GM23248 (cell line): ENCODE measurements around the gene HMG20B. TPM values are rescaled to one million over a fixed set of nuclear protein-coding genes. Genes with fewer than 3 reads are reported as not detected.
A peak's percentile ranks its signal among the peaks of the same experiment; 100 is the strongest.

ENCODE experiments used
- DNase-seq: peaks from one replicate; pipeline ENCODE4 v3.0.0-alpha.2; 2015
- H2AFZ ChIP-seq: fragments of 200-600 bp; sonication (generic); 2 replicates; pipeline ENCODE4 v1.6.1; 2016; ENCODE audit warnings: antibody characterized with exemption
- H3F3A ChIP-seq: fragments of 200-600 bp; sonication (generic); 2 replicates; pipeline ENCODE4 v1.6.1; 2016; ENCODE audit warnings: mild to moderate bottlenecking, antibody characterized with exemption, mixed run types; ENCODE audit not compliant: insufficient read depth
- H3K27ac ChIP-seq: fragments of 200-600 bp; sonication (generic); 2 replicates; pipeline ENCODE4 v1.5.1; 2016; ENCODE audit warnings: mild to moderate bottlenecking
- H3K27me3 ChIP-seq: fragments of 200-600 bp; sonication (generic); replicated peaks from 2 replicates; pipeline ENCODE4 v1.6.1; 2016; ENCODE audit warnings: mild to moderate bottlenecking; ENCODE audit not compliant: insufficient read depth
- H3K36me3 ChIP-seq: fragments of 200-600 bp; sonication (generic); 2 replicates; pipeline ENCODE4 v1.6.1; 2016; ENCODE audit warnings: low read depth, mild to moderate bottlenecking
- H3K4me1 ChIP-seq: fragments of 200-600 bp; sonication (generic); 2 replicates; pipeline ENCODE4 v1.6.1; 2016; ENCODE audit warnings: mild to moderate bottlenecking; ENCODE audit not compliant: insufficient read depth
- H3K4me2 ChIP-seq: fragments of 200-600 bp; sonication (generic); one replicate; pipeline ENCODE4 v1.6.1; 2016; ENCODE audit warnings: mild to moderate bottlenecking; ENCODE audit not compliant: unreplicated experiment
- H3K4me3 ChIP-seq: fragments of 200-600 bp; sonication (generic); 2 replicates; pipeline ENCODE4 v1.5.1; 2016; ENCODE audit warnings: mild to moderate bottlenecking
- H3K79me2 ChIP-seq: fragments of 200-600 bp; sonication (generic); 2 replicates; pipeline ENCODE4 v1.6.1; 2016; ENCODE audit warnings: mild to moderate bottlenecking; ENCODE audit not compliant: insufficient read depth
- H3K9ac ChIP-seq: fragments of 200-600 bp; sonication (generic); 2 replicates; pipeline ENCODE4 v1.6.1; 2016; ENCODE audit warnings: mild to moderate bottlenecking
- H3K9me2 ChIP-seq: fragments of 200-600 bp; sonication (generic); 2 replicates; pipeline ENCODE4 v1.6.1; 2016; ENCODE audit warnings: mixed run types, mild to moderate bottlenecking, moderate library complexity; ENCODE audit not compliant: insufficient read depth
- H3K9me3 ChIP-seq: fragments of 200-600 bp; sonication (generic); one replicate; pipeline ENCODE4 v1.6.1; 2017; ENCODE audit warnings: low read depth
- H4K20me1 ChIP-seq: fragments of 200-600 bp; sonication (generic); 2 replicates; pipeline ENCODE4 v1.6.0; 2016; ENCODE audit not compliant: insufficient read depth
- EZH2 ChIP-seq: fragments of 200-600 bp; sonication (generic); IDR thresholded peaks from 2 replicates; pipeline ENCODE4 v1.6.1; 2018; ENCODE audit warnings: antibody characterized with exemption, mild to moderate bottlenecking; ENCODE audit not compliant: insufficient read depth, poor library complexity, severe bottlenecking
- EZH2phosphoT487 ChIP-seq: fragments of 200-600 bp; sonication (generic); IDR thresholded peaks from 2 replicates; pipeline ENCODE4 v1.6.1; 2018; ENCODE audit warnings: antibody characterized with exemption, moderate library complexity, mild to moderate bottlenecking, low read depth; ENCODE audit not compliant: insufficient read depth
- WGBS, 2 experiments: methylation state at CpG; one replicate each; pipeline ENCODE4 v1.1.6; 2015 to 2017; ENCODE audit warnings: low lambda C conversion rate in 2 of 2, low coverage in 1 of 2; ENCODE audit errors: missing lambda C conversion rate in 2 of 2; 5-methylcytosine and 5-hydroxymethylcytosine counted together
- in situ Hi-C: fragments of 300-500 bp; cut with MboI; formaldehyde crosslinking; loops from 2 replicates; pipeline ENCODE4 v1.15.0; 2020
- polyA plus RNA-seq: library from polyadenylated mRNA; unstranded; fragments of >200 nt; fragmentation: Nextera tagmentation; extraction: Ambion mirVana; gene quantifications from 2 replicates; pipeline ENCODE4 v1.2.1, GENCODE V29; 2016
- total RNA-seq: library from RNA; depleted of rRNA; stranded (reverse); fragments of >200 nt; shearing (Covaris generic); gene quantifications from 2 replicates; pipeline ENCODE4 v1.2.3, GENCODE V29; 2014

HMG20B gene
- total and polyA plus RNA-seq, 2 experiments from 2014 or later, result 83.9 to 112 TPM

DNA sequence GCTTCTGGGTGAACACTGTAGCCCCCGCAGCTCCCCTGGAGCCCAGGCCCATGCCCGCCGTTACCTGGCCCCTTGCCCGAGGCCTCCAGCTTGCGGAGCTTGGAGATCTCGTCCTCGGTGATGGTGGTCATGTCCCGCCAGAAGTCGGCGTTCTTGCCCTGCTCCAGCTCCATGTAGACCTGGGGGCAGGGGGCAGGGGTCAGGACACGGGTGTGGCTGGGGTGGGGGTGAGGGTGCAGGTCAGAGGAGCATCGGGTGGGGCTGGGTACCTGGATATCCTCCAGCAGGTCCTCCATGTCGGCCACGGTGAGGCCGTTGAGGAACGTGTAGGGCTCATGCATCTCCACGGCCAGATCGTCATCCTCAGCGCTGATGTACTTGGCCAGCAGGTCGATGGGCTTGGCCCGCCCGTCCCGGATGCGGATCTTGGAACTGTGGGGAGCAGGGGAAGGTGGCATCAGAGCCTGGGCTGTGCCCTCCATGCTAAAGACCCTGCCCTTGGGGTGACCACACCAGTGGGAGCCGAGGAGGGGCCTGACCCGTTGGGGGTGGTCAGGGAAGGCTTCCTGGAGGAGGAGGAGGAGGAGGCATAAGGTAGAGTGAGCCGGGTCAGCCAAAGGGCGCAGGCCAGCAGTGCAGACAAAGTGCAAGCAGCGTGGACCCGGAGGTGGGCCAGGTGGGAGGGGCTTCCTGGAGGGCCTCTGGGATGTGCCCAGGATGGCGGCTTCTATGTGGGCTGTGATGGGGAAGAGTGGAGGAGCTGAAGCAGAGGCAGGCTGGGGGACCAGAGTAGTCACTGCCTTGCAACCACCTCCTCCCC lies 46.3 kb downstream of the HMG20B start:
- Histone ChIP-seq H3K4me3 (no peak overlapping the region), H3K27ac (no peak overlapping the region), H3K9me3 (no peaks in the 10 kb centered on the region), H3K4me1 (no peaks in the 10 kb centered on the region), H3K9ac (no peak overlapping the region), H2AFZ (no peak overlapping the region), H3K4me2 (no peak overlapping the region), H3F3A (no peaks in the 10 kb centered on the region), H4K20me1 (no peaks in the 10 kb centered on the region), H3K79me2 (peaks cover 16% of the 10 kb centered on the region), H3K36me3 (no peaks in the 10 kb centered on the region), H3K9me2 (no peaks in the 10 kb centered on the region), H3K27me3 (no peaks in the 10 kb centered on the region)
- in situ Hi-C loops, result loop anchor here (25.0 kb wide), 1 partner anchor 307 kb away; no protein-coding TSS in a partner anchor
- no peak for DNase-seq
- TF ChIP-seq EZH2 (no peak), EZH2phosphoT487 (no peak)
- WGBS, 2 experiments, result 72 to 81% methylated on average over 22 to 26 of the region's 31 CpGs

DNA sequence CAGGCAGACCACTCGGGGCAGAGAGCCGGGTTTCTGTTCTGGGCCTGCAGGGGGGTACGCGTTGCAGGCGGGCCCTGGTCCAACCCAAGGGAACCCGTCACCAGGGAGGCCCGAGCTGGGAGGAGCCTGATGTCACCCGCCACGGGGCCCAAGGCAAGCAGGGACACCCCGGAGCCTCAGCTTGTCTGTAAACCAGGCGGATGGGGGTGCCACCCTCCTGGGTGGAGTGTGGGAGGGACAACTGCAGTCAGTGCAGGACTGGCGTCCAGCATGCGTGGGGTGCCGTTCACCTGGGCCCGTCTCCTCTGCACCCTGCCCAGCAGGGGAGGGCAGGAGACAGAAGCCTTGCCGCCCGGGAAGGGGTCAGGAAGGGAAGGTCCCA lies 46.9 kb downstream of the HMG20B start:
- Histone ChIP-seq H3K4me2 (no peak overlapping the region), H4K20me1 (no peaks in the 10 kb centered on the region), H2AFZ (no peak overlapping the region), H3K79me2 (peaks cover 22% of the 10 kb centered on the region), H3F3A (no peaks in the 10 kb centered on the region), H3K27me3 (no peaks in the 10 kb centered on the region), H3K9ac (no peak overlapping the region), H3K27ac (no peak overlapping the region), H3K4me3 (no peak overlapping the region), H3K4me1 (no peaks in the 10 kb centered on the region), H3K9me3 (no peaks in the 10 kb centered on the region), H3K36me3 (no peaks in the 10 kb centered on the region), H3K9me2 (no peaks in the 10 kb centered on the region)
- no peak for DNase-seq
- WGBS, 2 experiments, result 85 to 86% methylated on average over 16 to 17 of the region's 17 CpGs
- TF ChIP-seq EZH2 (no peak), EZH2phosphoT487 (no peak)
- in situ Hi-C loops, result loop anchor here (25.0 kb wide), 1 partner anchor 307 kb away; no protein-coding TSS in a partner anchor

- no peak for TF ChIP-seq EZH2
- TF ChIP-seq EZH2phosphoT487, result no peak
- no peak overlapping the region for H3K27ac ChIP-seq
- H3K36me3 ChIP-seq, result no peaks in the 10 kb centered on the region
- in situ Hi-C loops, result loop anchor here (25.0 kb wide), 1 partner anchor 308 kb away; no protein-coding TSS in a partner anchor
- H3K9me3 ChIP-seq, result no peaks in the 10 kb centered on the region
- peaks cover 4% of the 10 kb centered on the region for H3K4me1 ChIP-seq
- H3K4me2 ChIP-seq, result no peak overlapping the region
- H3K9ac ChIP-seq, result no peak overlapping the region
- peaks cover 28% of the 10 kb centered on the region for H3K79me2 ChIP-seq
- no peaks in the 10 kb centered on the region for H3K9me2 ChIP-seq
- no peak overlapping the region for H3K4me3 ChIP-seq
- WGBS, 2 experiments, result 83 to 85% methylated on average over 15 to 19 of the region's 19 CpGs
- no peaks in the 10 kb centered on the region for H3K27me3 ChIP-seq
- H2AFZ ChIP-seq, result no peak overlapping the region
- no peaks in the 10 kb centered on the region for H4K20me1 ChIP-seq
- H3F3A ChIP-seq, result no peaks in the 10 kb centered on the region
- peak; percentile 27 for DNase-seq
These were observed 47.5 kb downstream of the HMG20B start for GRCh38 chr19:3620145-3620816.

- H3K4me3 ChIP-seq, result no peak overlapping the region
- TF ChIP-seq EZH2 (no peak), EZH2phosphoT487 (no peak)
- H3F3A ChIP-seq, result no peaks in the 10 kb centered on the region
- H3K4me2 ChIP-seq, result no peak overlapping the region
- H3K4me1 ChIP-seq, result peaks cover 8% of the 10 kb centered on the region
- H4K20me1 ChIP-seq, result no peaks in the 10 kb centered on the region
- no peaks in the 10 kb centered on the region for H3K9me3 ChIP-seq
- no peak overlapping the region for H3K9ac ChIP-seq
- in situ Hi-C loops, result loop anchor here (25.0 kb wide), 1 partner anchor 309 kb away; no protein-coding TSS in a partner anchor
- no peak overlapping the region for H3K27ac ChIP-seq
- no peaks in the 10 kb centered on the region for H3K27me3 ChIP-seq
- no peaks in the 10 kb centered on the region for H3K36me3 ChIP-seq
- 79 to 81% methylated on average over 20 to 24 of the region's 24 CpGs for whole genome bisulfite sequencing, 2 experiments
- DNase-seq, result no peak
- H3K79me2 ChIP-seq, result peaks cover 35% of the 10 kb centered on the region
- H3K9me2 ChIP-seq, result no peaks in the 10 kb centered on the region
- no peak overlapping the region for H2AFZ ChIP-seq
These were observed 48.2 kb downstream of the HMG20B start for GRCh38 chr19:3620817-3621547.
